Glutamatergic neuron (in vitro differentiated cells): ENCODE data around the gene COIL. TPM values are rescaled to one million over a fixed set of nuclear protein-coding genes. Genes with fewer than 3 reads are reported as not detected.

Source experiments
- DNase-seq: peaks from one replicate; pipeline ENCODE4 v3.0.0; 2022
- H3K27ac Mint-ChIP-seq: one replicate; pipeline ENCODE4 v1.8.0; 2020; ENCODE audit warnings: mild to moderate bottlenecking, mixed read lengths, inconsistent platforms; ENCODE audit not compliant: unreplicated experiment
- H3K27me3 Mint-ChIP-seq: one replicate; pipeline ENCODE4 v1.8.0; 2020; ENCODE audit warnings: mild to moderate bottlenecking, moderate library complexity, mixed read lengths, inconsistent platforms; ENCODE audit not compliant: unreplicated experiment
- H3K36me3 Mint-ChIP-seq: one replicate; pipeline ENCODE4 v1.8.0; 2020; ENCODE audit warnings: mild to moderate bottlenecking, mixed read lengths, inconsistent platforms; ENCODE audit not compliant: unreplicated experiment
- H3K4me1 Mint-ChIP-seq: one replicate; pipeline ENCODE4 v1.8.0; 2020; ENCODE audit warnings: mild to moderate bottlenecking, low read depth, mixed read lengths, inconsistent platforms; ENCODE audit not compliant: unreplicated experiment
- H3K4me3 Mint-ChIP-seq: one replicate; pipeline ENCODE4 v1.8.0; 2020; ENCODE audit warnings: mild to moderate bottlenecking, mixed read lengths, inconsistent platforms; ENCODE audit not compliant: unreplicated experiment
- H3K9me3 Mint-ChIP-seq: one replicate; pipeline ENCODE4 v1.8.0; 2020; ENCODE audit warnings: mild to moderate bottlenecking, moderate library complexity, mixed read lengths, inconsistent platforms; ENCODE audit not compliant: unreplicated experiment
- CTCF ChIP-seq: fragments of 200-600 bp; sonication (generic); IDR thresholded peaks from one replicate; pipeline ENCODE4 v1.5.0; 2021; ENCODE audit not compliant: partially characterized antibody, unreplicated experiment
- total RNA-seq: library from RNA; stranded (reverse); fragmentation: NEBNext Ultra II Directional; extraction: Animal tissue kit (Norgen Biotek cat#: 25700); gene quantifications from one replicate; pipeline ENCODE4 v1.2.1, GENCODE V29; 2021; ENCODE audit not compliant: unreplicated experiment

The COIL gene
- total RNA-seq, 1 donor from 2014 or later: 9.4 TPM

- Mint-ChIP-seq H3K27me3 (peaks cover 2% of the 10 kb centered on the region), H3K4me1 (peaks cover 4% of the 10 kb centered on the region), H3K27ac (no peak overlapping the region)
These were observed 3.9 kb downstream of the COIL start for GRCh38 chr17:56956992-56957391.

GRCh38 chr17:56949595-56949994 is 11.3 kb downstream of the COIL start:
- Mint-ChIP-seq H3K4me3 (no peak overlapping the region), H3K4me1 (no peaks in the 10 kb centered on the region), H3K9me3 (no peaks in the 10 kb centered on the region), H3K27me3 (no peaks in the 10 kb centered on the region), H3K27ac (no peak overlapping the region), H3K36me3 (no peaks in the 10 kb centered on the region)
- no peak for TF ChIP-seq CTCF
- no peak for DNase-seq

More at GRCh38 chr17:56956992-56957391, 3.9 kb downstream of the COIL start:
- no peaks in the 10 kb centered on the region for H3K36me3 Mint-ChIP-seq
- TF ChIP-seq CTCF: no peak
- no peak overlapping the region for H3K4me3 Mint-ChIP-seq
- H3K9me3 Mint-ChIP-seq: peaks cover 2% of the 10 kb centered on the region
- no peak for DNase-seq

GRCh38 chr17:56948491-56948890 is 12.4 kb downstream of the COIL start:
- Mint-ChIP-seq H3K4me3 (no peak overlapping the region), H3K36me3 (no peaks in the 10 kb centered on the region), H3K4me1 (no peaks in the 10 kb centered on the region), H3K27me3 (no peaks in the 10 kb centered on the region), H3K9me3 (no peaks in the 10 kb centered on the region), H3K27ac (no peak overlapping the region)
- TF ChIP-seq CTCF: no peak
- no peak for DNase-seq

GRCh38 chr17:56947741-56948140 is 13.1 kb downstream of the COIL start:
- no peak for TF ChIP-seq CTCF
- Mint-ChIP-seq H3K27ac (no peak overlapping the region), H3K4me1 (no peaks in the 10 kb centered on the region), H3K9me3 (no peaks in the 10 kb centered on the region), H3K27me3 (no peaks in the 10 kb centered on the region), H3K36me3 (no peaks in the 10 kb centered on the region), H3K4me3 (no peak overlapping the region)
- no peak for DNase-seq

GRCh38 chr17:56945938-56946505 is 14.8 kb downstream of the COIL start:
- Mint-ChIP-seq H3K27ac (no peak overlapping the region), H3K4me3 (no peak overlapping the region), H3K36me3 (no peaks in the 10 kb centered on the region), H3K9me3 (no peaks in the 10 kb centered on the region), H3K27me3 (no peaks in the 10 kb centered on the region), H3K4me1 (no peaks in the 10 kb centered on the region)
- TF ChIP-seq CTCF: no peak
- no peak for DNase-seq
